ENCODE data around the gene TMEM123. TPM values are rescaled to one million over a fixed set of nuclear protein-coding genes. Genes with fewer than 3 reads are reported as not detected.

The TMEM123 gene
- total and polyA plus RNA-seq, 2 of the 8 experiments (the other 6 are each of a cell fraction or from before 2014, with no cell fraction given), result 75.5 to 80.1 TPM

GRCh38 chr11:102416976-102417375 lies 35.6 kb downstream of the TMEM123 start:
- H3K23me2 ChIP-seq (ENCODE audit: low read depth, low read length), result no peaks in the 10 kb centered on the region
- WGBS, 2 experiments (ENCODE audit: extremely low coverage in 1 of 2, insufficient coverage in 1 of 2, insufficient read length in 1 of 2, insufficient replicate concordance in 2 of 2, low coverage in 1 of 2, low lambda C conversion rate in 2 of 2, missing lambda C conversion rate in 1 of 2), result 88% methylated on average over 2 of the region's 2 CpGs; no CpG with 5 or more reads in 1 of the 2 experiments
- FAIRE-seq (no peak), DNase-seq (ENCODE audit: low read depth in 1 of 2, low spot score in 2 of 2) (no peak)
- no peak overlapping the region for H3K4me3 ChIP-seq (ENCODE audit: extremely low read depth in 1 of 4, insufficient read depth in 2 of 4, low read depth in 3 of 4, low read length in 4 of 4)
- no peak overlapping the region for H3K27ac ChIP-seq (ENCODE audit: low read depth, low read length)
- no peaks in the 10 kb centered on the region for H3K4me1 ChIP-seq (replicated peaks in 1 of 4; ENCODE audit: control insufficient read depth in 3 of 4, insufficient read depth in 4 of 4, low read length in 3 of 4)
- no peak overlapping the region for H3K23ac ChIP-seq (ENCODE audit: insufficient read length)
- no peak overlapping the region for H2BK15ac ChIP-seq (ENCODE audit: low read length)
- H3K56ac ChIP-seq (replicated peaks; ENCODE audit: insufficient read length, low read depth, low read length), result no peak overlapping the region
- H4K8ac ChIP-seq (ENCODE audit: extremely low read depth, insufficient read depth, low read length), result no peak overlapping the region
- H3K4me2 ChIP-seq (ENCODE audit: insufficient read depth in 1 of 2, low read depth in 2 of 2, low read length in 2 of 2), result no peak overlapping the region
- no peak overlapping the region for H2AFZ ChIP-seq (ENCODE audit: low read length)
- no peak overlapping the region for H2BK5ac ChIP-seq (ENCODE audit: low read depth, low read length)
- H3K9me3 ChIP-seq (ENCODE audit: insufficient read depth in 2 of 2, low read depth in 1 of 2, low read length in 1 of 2), result no peaks in the 10 kb centered on the region
- H3K4ac ChIP-seq (replicated peaks; ENCODE audit: insufficient read length, low read depth, low read length), result no peak overlapping the region
- no peak overlapping the region for H3K18ac ChIP-seq (ENCODE audit: extremely low read depth, low read length)
- peaks cover 0 to 3% of the 10 kb centered on the region in 2 experiments for H4K20me1 ChIP-seq (replicated peaks in 1 of 2; ENCODE audit: control insufficient read depth in 1 of 2, insufficient read depth in 2 of 2, low read length in 2 of 2)
- no peak overlapping the region for H2BK20ac ChIP-seq (ENCODE audit: low read length)
- ChIA-PET CTCF (ENCODE audit: partially characterized antibody) (interaction anchor here (0.6 to 1.7 kb wide), 4 partner anchors 8 to 36 kb away, joined by 3 to 8 read pairs (median 3); no protein-coding TSS in a partner anchor), POLR2A (ENCODE audit: partially characterized antibody) (no interaction called here)
- no peak overlapping the region for H2BK12ac ChIP-seq (ENCODE audit: low read depth, low read length)
- no peak overlapping the region for H4K91ac ChIP-seq (replicated peaks; ENCODE audit: insufficient read length, low read length)
- H4K5ac ChIP-seq (ENCODE audit: insufficient read length, low read depth, low read length), result no peak overlapping the region
- H3K14ac ChIP-seq (ENCODE audit: insufficient read length), result no peak overlapping the region
- H3K9ac ChIP-seq (replicated peaks in 1 of 4; ENCODE audit: extremely low read depth in 1 of 4, low read depth in 3 of 4, low read length in 3 of 4), result no peak overlapping the region
- no peak overlapping the region for H2BK120ac ChIP-seq (replicated peaks; ENCODE audit: low read depth, low read length)
- peaks cover 0 to 48% of the 10 kb centered on the region in 2 experiments; a peak in 3 of 4 replicates for H3K79me2 ChIP-seq (ENCODE audit: control insufficient read depth in 1 of 2, insufficient read depth in 2 of 2, low read length in 2 of 2)
- H3K27me3 ChIP-seq (replicated peaks in 1 of 4; ENCODE audit: control insufficient read depth in 3 of 4, extremely low read depth in 1 of 4, insufficient read depth in 3 of 4, low read length in 3 of 4), result no peaks in the 10 kb centered on the region
- no peaks in the 10 kb centered on the region; a peak in 1 of 8 replicates for H3K36me3 ChIP-seq (ENCODE audit: control insufficient read depth in 2 of 4, insufficient read depth in 4 of 4, low read length in 3 of 4)
- H3K79me1 ChIP-seq (ENCODE audit: low read depth, low read length), result peaks cover 5% of the 10 kb centered on the region
- no peak overlapping the region for H2AK5ac ChIP-seq (ENCODE audit: low read depth, low read length)
- TF ChIP-seq TEAD4 (IDR thresholded peaks at IDR 0.05; ENCODE audit: low read depth, low read length) (no peak), E2F6 (IDR thresholded peaks at IDR 0.05) (no peak), FOSL1 (IDR thresholded peaks at IDR 0.05; ENCODE audit: insufficient read depth, low read depth, low read length) (no peak), BCL11A (IDR thresholded peaks at IDR 0.05; ENCODE audit: low read depth in 2 of 2, low read length in 2 of 2) (no peak), JUN (IDR thresholded peaks at IDR 0.05; ENCODE audit: low read depth, low read length) (no peak), NRF1 (IDR thresholded peaks at IDR 0.05; ENCODE audit: low read depth, low read length) (no peak), RNF2 (IDR thresholded peaks at IDR 0.05; ENCODE audit: borderline replicate concordance, low read depth, low read length, missing control alignments, poor library complexity, severe bottlenecking) (no peak), JUND (IDR thresholded peaks at IDR 0.05; ENCODE audit: low read length) (no peak), CBX8 (IDR thresholded peaks at IDR 0.05; ENCODE audit: borderline replicate concordance, low read depth, low read length) (no peak), HDAC2 (IDR thresholded peaks at IDR 0.05; ENCODE audit: borderline replicate concordance in 1 of 2, low read depth in 2 of 2, low read length in 2 of 2) (no peak), POU5F1 (IDR thresholded peaks at IDR 0.05; ENCODE audit: low read depth, low read length) (no peak), CREB1 (IDR thresholded peaks at IDR 0.05) (no peak), GTF2F1 (IDR thresholded peaks at IDR 0.05; ENCODE audit: borderline replicate concordance, low read depth, low read length) (no peak), RFX5 (IDR thresholded peaks at IDR 0.05; ENCODE audit: borderline replicate concordance, low read depth, low read length) (no peak)
